Ramos (cell line): ENCODE measurements around the gene S100A9.
"Not testable (repeated sequence)": the region's sequence is repeated elsewhere in the genome, so short reads cannot be mapped to it uniquely, and the experiment has no call there.

ENCODE experiments used
- in situ Hi-C: fragments of 300-500 bp; cut with MboI; formaldehyde crosslinking; loops from one replicate; pipeline ENCODE4 v1.14.3; 2022; ENCODE audit warnings: low sequenced_read_pairs; ENCODE audit not compliant: unreplicated experiment

S100A9 gene

DNA sequence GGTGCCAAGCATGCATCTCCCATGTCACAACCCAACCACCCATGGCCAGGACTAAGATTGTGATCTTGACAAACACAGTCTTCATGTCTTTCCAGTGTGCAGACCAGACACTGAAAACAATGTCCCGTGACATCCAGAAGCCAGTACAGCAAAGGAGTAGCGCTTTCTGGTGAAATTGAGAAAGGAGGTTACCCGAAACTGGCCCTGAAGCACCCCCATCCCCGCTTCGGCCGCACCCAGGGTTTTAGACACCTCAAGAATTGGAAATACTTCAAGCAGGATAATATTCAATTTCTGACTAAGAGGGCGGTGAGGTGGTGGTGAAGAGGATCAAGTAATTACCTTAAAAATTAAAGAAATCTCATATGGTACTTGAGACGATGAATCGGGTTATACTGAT, 43.8 kb downstream of the S100A9 start:
- in situ Hi-C loops = no loop called here

DNA sequence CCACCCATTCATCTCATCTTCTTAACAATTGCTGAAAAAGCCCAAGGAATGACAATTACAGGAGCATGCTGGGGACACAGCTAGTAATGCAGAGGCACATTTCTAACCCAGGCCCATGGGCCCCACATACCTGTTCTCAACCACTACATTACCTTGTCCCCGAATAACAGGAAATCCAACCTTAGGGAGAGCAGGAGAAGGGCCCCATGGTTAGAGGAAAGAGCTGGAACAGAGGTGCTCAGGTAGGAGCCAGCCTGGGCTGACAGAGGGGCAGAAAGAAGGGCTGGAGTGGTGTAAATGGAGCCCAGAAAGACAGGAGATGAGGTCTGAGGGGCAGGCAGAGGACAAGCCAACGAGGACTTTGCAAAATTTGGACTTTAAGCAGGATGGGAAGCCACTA, 44.6 kb downstream of the S100A9 start:
- in situ Hi-C loops = no loop called here

DNA sequence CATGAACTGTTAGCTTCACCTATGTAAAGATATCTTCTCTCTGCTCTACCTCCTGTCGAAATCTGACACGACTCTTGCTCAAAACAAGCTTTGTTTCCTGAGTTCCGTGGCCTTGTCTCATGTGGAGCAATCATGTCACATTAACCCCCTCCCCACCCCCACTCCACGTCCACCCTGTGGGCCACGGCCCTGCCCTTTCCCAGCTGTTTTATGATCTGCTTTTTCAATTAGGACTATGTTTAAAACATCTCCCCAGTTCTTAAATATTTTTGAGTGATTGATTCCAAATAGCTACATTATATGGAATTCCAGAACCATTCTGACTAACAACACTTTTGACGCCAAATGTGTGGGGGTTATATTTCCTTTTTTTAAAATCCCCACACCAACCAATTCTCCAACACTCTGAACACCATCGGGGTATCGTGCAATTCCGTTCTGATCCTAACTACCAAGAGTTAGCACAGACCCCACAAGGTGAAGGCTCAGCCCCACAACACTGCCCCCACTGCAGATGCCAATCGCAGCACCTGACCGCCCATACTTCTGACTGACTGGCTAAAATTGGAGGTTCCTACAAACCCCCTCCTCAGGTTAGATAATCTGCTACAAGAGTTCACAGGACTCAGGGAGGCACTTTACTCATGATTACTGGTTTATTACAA, 45.9 kb downstream of the S100A9 start:
- in situ Hi-C loops = no loop called here

DNA sequence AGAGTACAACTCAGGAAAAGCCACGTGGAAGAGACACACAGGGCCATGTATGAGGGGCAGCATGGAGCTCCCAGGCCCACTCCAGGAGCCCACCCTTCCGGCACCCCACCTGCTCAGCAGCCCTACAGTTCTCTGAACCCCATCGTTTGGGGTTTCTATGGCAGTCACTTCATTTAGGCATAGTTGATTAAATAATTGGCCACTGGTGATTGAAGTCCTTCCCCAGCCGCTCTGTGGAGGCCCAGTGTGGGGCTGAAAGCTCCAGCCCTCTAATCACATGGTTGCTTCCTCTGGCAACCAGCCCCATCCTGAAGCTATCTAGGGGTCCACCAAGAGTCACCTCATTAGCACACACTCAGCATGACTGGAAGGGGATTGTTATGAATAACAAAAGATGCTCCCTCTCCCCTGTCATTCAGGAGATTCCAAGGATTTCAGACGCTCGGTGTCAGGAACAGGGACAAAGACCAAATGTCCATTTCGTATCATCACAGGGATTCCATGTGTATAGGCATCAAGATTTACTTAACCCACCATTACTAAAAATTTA, 46.5 kb downstream of the S100A9 start:
- in situ Hi-C loops = no loop called here

DNA sequence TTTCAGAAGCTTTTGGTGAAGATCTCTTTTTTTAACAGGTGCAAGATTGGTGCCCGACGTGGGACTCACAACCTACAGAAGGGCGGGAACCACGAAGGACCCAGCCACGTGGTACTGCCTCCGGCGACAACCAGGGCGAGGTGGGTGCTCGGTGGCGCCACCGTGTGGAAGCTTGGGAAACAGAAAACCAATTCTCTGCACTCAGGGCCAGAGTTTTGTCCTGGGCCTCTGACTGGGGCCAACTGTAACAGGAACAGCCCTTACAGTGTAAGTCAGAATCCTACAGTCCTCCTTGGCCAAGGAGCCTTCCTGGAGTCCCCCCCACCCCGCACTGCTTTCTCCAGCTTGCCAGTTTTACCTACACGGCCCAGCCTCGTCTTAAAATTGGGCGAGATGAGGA, 47.1 kb downstream of the S100A9 start:
- in situ Hi-C loops = no loop called here

DNA sequence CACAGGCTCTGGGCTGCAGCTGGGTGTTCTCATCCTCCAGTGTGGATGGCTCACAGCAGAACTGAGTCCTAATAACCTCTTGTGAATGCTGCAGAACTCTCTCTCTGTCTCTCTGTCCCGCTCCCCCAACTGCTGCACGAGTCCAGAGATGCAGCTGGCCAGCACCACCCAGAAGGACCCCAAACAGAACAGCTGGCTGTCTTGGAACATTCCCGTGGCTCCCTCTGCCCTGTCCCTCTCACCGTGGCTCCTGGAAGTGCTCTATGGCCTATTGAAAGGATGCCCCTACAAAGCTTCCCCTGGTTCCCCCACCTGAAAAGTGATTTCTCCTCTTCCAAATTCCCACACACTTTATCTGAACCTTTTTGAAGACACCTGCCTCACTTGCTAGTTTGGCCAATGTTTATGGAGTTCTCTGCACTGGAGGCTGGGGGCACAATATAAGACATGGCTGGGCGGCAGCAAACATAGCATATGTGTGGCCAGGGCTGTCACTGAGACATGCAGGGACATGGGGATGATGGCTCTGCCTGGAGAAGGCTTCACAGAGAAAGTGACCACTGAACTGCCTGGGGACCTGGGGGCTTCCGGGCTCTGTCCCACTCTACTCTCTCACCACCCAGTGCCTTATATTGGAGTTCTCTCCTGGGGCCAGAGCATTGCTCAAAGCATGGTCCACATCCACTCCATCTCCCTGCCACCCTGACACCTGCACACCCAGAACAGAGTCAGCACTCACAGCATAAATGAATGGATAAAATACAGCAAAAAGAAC, 48.4 kb downstream of the S100A9 start:
- in situ Hi-C loops = not testable (repeated sequence)

DNA sequence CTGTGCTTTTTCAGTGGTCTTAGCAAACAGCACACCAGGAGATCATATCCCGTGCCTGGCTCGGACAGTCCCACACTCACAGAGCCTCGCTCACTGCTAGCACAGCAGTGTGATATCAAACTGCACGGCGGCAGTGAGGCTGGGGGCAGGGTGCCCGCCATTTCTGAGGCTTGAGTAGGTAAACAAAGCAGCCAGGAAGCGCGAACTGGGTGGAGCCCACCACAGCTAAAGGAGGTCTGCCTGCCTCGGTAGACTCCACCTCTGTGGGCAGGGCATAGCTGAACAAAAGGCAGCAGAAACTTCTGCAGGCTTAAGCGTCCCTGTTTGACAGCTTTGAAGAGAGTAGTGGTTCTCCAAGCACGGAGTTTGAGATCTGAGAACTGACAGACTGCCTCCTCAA, 49.6 kb downstream of the S100A9 start:
- in situ Hi-C loops = not testable (repeated sequence)
